GM12874 (cell line): ENCODE data around the gene OCSTAMP.

ENCODE experiments used
- TF ChIP-seq, protein P1 (sequence below): IDR thresholded peaks from 2 replicates; pipeline ENCODE4 v1.5.1; 2011; ENCODE audit warnings: low read depth, mild to moderate bottlenecking, control low read depth, low read length, moderate library complexity; ENCODE audit not compliant: insufficient read depth

The OCSTAMP gene

DNA sequence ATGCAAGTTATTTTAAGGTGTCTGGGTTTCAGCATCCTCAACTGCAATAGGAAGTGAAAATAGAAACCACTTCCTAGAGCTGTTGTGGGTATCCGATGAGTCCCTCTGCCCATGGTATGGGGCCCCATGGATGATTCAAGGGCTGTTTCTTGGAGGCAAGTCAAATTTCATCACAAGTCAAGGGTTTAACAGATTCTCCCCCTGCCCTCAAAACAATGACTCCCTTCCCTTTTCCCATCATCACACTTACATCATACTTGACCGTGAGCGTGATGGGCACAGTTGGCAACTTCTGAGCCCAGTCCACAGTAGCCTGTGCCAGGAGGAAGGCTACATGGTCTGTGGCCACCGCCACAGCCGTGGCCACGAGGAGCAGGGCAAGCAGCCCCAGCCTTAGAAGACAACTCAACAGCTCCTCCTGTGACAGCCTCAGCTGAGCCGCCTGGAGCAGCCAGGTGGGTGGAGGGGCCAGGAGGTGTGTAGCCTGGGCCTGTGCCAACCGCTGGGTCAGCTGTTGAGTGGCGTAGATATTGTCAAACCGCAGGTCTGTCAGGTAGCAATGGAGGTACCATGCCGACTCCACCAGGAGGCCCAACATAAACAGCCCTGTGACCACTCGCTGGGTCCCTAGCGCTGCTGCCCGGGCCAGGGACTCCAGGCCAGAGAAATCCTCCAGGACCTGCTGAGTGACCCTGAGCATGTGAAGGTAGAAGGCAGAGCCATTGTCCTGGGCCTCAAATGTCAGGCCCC lies 5.2 kb downstream of the OCSTAMP start:
- TF ChIP-seq, protein P1, sequence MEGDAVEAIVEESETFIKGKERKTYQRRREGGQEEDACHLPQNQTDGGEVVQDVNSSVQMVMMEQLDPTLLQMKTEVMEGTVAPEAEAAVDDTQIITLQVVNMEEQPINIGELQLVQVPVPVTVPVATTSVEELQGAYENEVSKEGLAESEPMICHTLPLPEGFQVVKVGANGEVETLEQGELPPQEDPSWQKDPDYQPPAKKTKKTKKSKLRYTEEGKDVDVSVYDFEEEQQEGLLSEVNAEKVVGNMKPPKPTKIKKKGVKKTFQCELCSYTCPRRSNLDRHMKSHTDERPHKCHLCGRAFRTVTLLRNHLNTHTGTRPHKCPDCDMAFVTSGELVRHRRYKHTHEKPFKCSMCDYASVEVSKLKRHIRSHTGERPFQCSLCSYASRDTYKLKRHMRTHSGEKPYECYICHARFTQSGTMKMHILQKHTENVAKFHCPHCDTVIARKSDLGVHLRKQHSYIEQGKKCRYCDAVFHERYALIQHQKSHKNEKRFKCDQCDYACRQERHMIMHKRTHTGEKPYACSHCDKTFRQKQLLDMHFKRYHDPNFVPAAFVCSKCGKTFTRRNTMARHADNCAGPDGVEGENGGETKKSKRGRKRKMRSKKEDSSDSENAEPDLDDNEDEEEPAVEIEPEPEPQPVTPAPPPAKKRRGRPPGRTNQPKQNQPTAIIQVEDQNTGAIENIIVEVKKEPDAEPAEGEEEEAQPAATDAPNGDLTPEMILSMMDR: no peak

DNA sequence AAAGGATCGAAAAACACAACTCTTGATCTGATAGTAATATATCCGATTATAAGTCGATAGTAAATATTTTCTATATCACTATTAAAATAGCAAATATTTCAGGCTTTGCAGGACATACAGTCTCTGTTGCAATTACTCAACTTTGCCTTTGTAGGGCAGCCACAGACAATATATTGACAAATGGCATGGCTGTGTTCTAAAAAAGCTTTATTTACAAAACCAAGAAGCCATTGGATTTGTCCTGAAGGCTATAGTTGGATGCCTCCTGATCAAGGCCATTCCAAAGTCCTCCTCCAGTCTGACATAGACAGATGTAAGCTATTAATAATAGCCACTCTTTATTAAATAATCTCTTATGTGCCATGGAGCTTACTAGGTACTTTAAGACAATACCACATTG lies 5.9 kb downstream of the OCSTAMP start:
- TF ChIP-seq, protein P1: no peak

- TF ChIP-seq, protein P1: no peak
Measured at GRCh38 chr20:46543959-46544358, 6.5 kb downstream of the OCSTAMP start.

DNA sequence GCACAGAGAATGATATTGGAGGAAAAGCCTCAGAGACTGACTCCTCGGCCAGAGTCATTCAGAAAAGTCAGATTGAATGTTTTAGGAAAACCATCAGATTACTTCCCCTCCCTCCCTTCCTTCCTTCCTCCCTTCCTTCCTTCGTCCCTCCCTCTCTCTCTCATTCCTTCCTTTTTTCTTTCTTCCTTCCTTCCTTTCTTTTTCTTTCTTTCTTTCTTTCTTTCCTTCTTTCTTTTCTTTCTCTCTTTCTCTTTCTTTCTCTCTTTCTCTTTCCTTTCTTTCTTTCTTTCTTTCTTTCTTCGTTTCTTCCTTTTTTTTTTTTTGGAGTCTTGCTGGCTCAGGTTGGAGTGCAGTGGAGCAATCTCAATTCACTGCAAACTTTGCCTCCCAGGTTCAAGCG lies 7.4 kb downstream of the OCSTAMP start:
- TF ChIP-seq, protein P1: no peak

DNA sequence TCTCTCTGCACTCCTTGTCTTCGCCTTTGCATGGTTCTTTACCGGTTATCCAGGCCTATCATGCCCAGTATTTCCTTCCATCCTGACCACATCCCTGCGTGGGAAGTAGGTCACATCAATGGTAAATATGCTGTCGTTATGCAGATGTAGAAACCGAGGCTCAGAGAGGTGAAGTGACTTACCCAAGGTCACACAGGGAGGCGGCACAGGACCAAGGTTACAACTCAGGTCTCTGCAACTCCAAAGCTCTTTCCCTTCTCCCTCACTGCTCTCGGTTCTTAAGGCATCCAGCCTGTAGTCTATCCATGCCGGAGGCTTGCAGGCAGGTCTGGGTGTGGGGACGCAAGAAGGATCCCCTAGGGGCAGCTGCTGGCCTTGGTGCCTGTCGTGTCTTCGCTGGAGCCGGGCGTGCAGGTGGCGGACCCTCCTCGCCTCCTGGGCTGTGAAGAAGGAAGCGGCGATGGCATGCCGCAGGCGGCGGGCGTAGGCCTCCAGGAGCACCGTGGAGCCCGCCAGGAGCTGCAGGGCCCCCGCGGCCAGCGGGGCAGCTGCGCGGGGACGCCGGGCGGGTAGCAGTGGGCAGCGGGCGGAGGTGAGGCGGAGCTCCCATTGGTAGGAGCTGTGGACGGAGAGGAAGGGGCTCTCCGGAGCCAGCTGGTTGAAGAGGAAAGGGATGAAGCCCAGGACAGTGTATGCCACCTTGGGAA lies 9.1 kb downstream of the OCSTAMP start:
- TF ChIP-seq, protein P1: no peak

DNA sequence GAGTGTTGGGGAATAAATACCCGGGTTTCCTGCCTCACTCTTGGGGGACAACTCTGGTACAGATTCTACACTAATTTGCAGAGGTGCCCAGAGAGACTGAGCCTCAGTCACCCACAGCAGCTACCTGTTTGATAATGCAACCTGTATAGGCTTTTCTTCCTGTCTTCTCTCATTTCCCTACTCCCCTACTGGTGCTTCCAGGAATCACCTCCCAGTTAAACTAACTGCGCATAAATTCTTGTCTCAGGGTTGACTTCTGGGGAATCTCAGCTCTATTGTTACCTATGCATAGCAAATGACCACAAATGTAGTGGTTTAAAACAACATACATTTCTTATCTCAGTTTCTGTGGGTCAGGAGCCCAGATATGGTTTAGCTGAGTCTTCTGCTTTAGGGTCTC lies 11.3 kb downstream of the OCSTAMP start:
- TF ChIP-seq, protein P1: no peak

DNA sequence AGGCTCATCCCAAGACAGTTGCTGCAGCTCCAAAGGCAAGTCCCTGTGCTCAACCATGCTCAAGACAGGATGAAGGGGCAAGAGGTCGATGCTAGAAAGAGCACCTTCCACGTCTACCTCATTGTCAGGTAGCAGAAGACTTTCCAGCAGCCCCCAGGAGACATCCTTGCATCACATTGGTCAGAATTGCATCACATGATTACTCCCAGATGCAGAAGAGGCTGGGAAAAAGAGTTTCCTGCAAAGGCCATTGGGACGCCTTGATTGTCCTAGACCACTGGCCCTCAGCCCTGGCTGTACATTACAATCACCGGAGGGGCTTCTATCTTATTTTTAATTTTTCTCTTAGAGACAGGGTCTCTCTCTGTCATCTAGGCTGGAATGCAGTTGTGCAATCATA lies 19.8 kb downstream of the OCSTAMP start:
- TF ChIP-seq, protein P1: no peak
